SHP77 treated with DMSO at 0.1 percent for 48 hours (cell line): ENCODE data around the gene AGPS.

Experiments used
- DNase-seq: peaks from one replicate; lab custom pipeline; 2025; lab: John Stamatoyannopoulos, UW

AGPS gene

GRCh38 chr2:177552422-177553175, 160.0 kb downstream of the AGPS start:
- peak; percentile 54 for DNase-seq

GRCh38 chr2:177553176-177553884, 160.8 kb downstream of the AGPS start:
- DNase-seq: no peak

GRCh38 chr2:177554365-177554764, 161.8 kb downstream of the AGPS start:
- DNase-seq: no peak

- DNase-seq: no peak
These were observed 163.6 kb downstream of the AGPS start for GRCh38 chr2:177556153-177556552.

- no peak for DNase-seq
These were observed 165.2 kb downstream of the AGPS start for GRCh38 chr2:177557794-177558193.

GRCh38 chr2:177559638-177560037, 167.1 kb downstream of the AGPS start:
- no peak for DNase-seq

- no peak for DNase-seq
These were observed 175.8 kb downstream of the AGPS start for GRCh38 chr2:177568390-177568789.

GRCh38 chr2:177568893-177569292, 176.3 kb downstream of the AGPS start:
- DNase-seq: no peak

GRCh38 chr2:177572236-177572671, 179.7 kb downstream of the AGPS start:
- DNase-seq: no peak

- no peak for DNase-seq
These were observed 180.5 kb downstream of the AGPS start for GRCh38 chr2:177573120-177573519.

GRCh38 chr2:177574356-177574755, 181.8 kb downstream of the AGPS start:
- no peak for DNase-seq

- no peak for DNase-seq
These were observed 182.8 kb downstream of the AGPS start for GRCh38 chr2:177575358-177575757.

GRCh38 chr2:177577075-177577474, 184.5 kb downstream of the AGPS start:
- no peak for DNase-seq

- no peak for DNase-seq
These were observed 185.9 kb downstream of the AGPS start for GRCh38 chr2:177578454-177578853.

GRCh38 chr2:177579486-177580036, 187.0 kb downstream of the AGPS start:
- DNase-seq: no peak

- DNase-seq: no peak
These were observed 189.4 kb downstream of the AGPS start for GRCh38 chr2:177582000-177582399.

- DNase-seq: no peak
These were observed 191.6 kb downstream of the AGPS start for GRCh38 chr2:177584030-177584692.

GRCh38 chr2:177585234-177585863, 192.8 kb downstream of the AGPS start:
- DNase-seq: no peak

GRCh38 chr2:177586154-177586553, 193.6 kb downstream of the AGPS start:
- DNase-seq: no peak

- DNase-seq: no peak
These were observed 194.8 kb downstream of the AGPS start for GRCh38 chr2:177587371-177587770.

- no peak for DNase-seq
These were observed 196.1 kb downstream of the AGPS start for GRCh38 chr2:177588671-177589070.

GRCh38 chr2:177589186-177589585, 196.6 kb downstream of the AGPS start:
- no peak for DNase-seq
